ENCODE results near the gene S1PR3. TPM values are rescaled to one million over a fixed set of nuclear protein-coding genes. Genes with fewer than 3 reads are reported as not detected.
"Not testable (repeated sequence)": the region's sequence is repeated elsewhere in the genome, so short reads cannot be mapped to it uniquely, and the experiment has no call there.

The S1PR3 gene
- 1.6 to 5.2 TPM (median 4.5 TPM) in 3 replicates for total RNA-seq
- long read RNA-seq, full-length matches to known transcripts = 5 of 5 reads
- long read RNA-seq, partial matches to known transcripts = 0 of 5 reads
- long read RNA-seq, other reads (novel, unspliced or antisense) = 0 of 5 reads

DNA sequence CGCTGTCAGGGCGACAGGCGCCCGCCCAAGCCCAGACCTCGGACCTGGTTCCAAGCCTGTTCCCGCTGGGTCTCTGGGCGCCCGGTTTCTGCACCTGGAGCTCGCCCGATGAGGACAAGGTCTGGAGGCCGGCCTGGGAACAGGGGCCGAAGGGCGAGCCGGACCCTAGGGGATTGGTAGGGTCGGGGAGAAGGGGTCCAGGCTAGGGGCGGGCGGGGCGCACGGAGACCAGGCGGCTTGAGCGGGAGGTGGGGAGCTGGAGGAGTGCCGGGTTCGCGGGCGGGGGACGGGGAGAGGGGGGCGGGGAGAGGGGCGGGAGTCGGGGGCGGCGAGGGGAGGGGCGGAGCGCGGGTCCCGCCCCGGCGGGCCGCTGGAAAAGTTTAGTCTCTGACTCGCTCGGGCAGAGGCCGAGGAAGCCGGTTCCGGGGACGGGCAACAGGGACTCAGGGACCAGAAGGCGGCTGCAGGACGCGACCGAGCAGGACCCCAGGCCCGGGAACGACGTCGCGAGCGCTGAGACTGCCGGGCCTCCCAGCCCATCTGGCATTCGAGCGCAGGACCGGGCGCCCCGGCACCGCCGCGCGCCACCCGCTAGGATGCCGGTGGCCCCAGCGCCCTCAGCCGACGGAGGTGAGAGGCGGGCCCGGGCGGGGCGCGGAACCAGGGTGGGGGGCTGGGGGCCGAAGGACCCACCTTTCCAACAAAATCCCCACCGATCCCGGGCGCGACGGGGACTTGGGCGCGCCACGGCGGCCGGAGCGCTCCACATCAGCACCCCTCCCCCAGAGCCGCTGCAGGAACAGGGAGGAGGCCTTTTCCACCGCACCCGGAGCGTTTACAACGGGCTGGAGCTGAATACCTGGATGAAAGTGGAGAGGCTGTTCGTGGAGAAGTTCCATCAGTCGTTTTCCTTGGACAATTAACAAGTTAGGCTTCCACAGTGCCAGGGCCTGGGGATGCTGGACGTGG, at the start of gene S1PR3:
Gene S1PR3, plus strand, starts transcription at position 403 of the 969 bp plus-strand sequence. CDS start 9,733 bp downstream, outside the sequence.
- H3K9me3 Mint-ChIP-seq (ENCODE audit: low read depth) = peaks cover 3% of the 10 kb centered on the region
- no peaks in the 10 kb centered on the region for H3K36me3 Mint-ChIP-seq (ENCODE audit: low read depth)
- H3K27me3 Mint-ChIP-seq (ENCODE audit: low read depth) = peaks cover 10% of the 10 kb centered on the region
- TF ChIP-seq, protein P1, sequence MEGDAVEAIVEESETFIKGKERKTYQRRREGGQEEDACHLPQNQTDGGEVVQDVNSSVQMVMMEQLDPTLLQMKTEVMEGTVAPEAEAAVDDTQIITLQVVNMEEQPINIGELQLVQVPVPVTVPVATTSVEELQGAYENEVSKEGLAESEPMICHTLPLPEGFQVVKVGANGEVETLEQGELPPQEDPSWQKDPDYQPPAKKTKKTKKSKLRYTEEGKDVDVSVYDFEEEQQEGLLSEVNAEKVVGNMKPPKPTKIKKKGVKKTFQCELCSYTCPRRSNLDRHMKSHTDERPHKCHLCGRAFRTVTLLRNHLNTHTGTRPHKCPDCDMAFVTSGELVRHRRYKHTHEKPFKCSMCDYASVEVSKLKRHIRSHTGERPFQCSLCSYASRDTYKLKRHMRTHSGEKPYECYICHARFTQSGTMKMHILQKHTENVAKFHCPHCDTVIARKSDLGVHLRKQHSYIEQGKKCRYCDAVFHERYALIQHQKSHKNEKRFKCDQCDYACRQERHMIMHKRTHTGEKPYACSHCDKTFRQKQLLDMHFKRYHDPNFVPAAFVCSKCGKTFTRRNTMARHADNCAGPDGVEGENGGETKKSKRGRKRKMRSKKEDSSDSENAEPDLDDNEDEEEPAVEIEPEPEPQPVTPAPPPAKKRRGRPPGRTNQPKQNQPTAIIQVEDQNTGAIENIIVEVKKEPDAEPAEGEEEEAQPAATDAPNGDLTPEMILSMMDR (IDR thresholded peaks at IDR 0.05) = peak; percentile 62
- peak within 1 kb of the TSS; percentile 78 for H3K4me3 Mint-ChIP-seq (ENCODE audit: unreplicated experiment)
- no peak for DNase-seq (ENCODE audit: low spot score)
- H3K4me1 Mint-ChIP-seq (ENCODE audit: low read depth) = peaks cover 27% of the 10 kb centered on the region
- H3K27ac Mint-ChIP-seq (ENCODE audit: unreplicated experiment) = no peak within 1 kb of the TSS

DNA sequence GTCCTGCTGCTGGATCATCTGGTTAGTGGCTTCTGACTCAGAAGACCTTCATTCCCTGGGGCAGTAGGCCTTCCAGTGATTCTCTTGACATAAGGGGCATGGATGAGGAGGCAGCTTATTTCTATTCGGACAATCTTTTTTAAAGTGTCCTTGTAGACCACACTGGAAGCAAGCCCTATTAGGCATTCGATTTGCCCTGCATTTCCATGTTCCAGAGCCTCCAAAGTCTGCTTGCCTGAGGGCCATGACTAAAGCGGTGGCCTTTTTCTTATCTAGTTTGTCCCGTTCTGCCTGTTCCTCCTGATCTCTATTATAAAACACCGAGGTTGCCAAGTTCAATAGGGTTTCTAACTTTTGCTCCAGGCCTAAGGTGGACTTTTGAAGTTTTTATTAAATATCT, 49.7 kb upstream of the S1PR3 start:
- H3K36me3 Mint-ChIP-seq (ENCODE audit: low read depth); H3K4me3 Mint-ChIP-seq (ENCODE audit: unreplicated experiment); H3K9me3 Mint-ChIP-seq (ENCODE audit: low read depth); H3K27ac Mint-ChIP-seq (ENCODE audit: unreplicated experiment); H3K4me1 Mint-ChIP-seq (ENCODE audit: low read depth); DNase-seq (ENCODE audit: low spot score): not testable (repeated sequence)
- H3K27me3 Mint-ChIP-seq (ENCODE audit: low read depth) = peaks cover 31% of the 10 kb centered on the region

DNA sequence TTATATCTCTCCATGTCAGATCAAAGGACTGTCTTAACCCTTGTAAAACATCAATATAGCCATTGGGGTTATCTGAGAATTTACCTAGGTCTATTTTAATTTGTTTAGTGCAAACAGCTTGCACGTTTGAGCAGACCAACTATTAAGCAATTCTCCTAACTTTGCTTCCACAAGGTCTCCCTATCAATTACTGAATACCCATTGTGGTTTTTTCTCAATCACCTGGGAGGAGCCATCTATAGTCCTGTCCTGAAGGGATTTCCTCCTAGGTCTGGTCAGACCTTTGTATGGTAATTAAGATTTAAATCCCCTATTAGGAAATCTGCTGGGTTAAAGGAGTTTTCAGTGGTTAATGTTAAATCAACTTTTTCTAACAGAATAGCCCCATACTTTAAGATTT, 48.9 kb upstream of the S1PR3 start:
- H3K27ac Mint-ChIP-seq (ENCODE audit: unreplicated experiment) = no peak overlapping the region
- H3K4me3 Mint-ChIP-seq (ENCODE audit: unreplicated experiment) = no peak overlapping the region
- TF ChIP-seq, protein P1 (IDR thresholded peaks at IDR 0.05) = no peak

DNA sequence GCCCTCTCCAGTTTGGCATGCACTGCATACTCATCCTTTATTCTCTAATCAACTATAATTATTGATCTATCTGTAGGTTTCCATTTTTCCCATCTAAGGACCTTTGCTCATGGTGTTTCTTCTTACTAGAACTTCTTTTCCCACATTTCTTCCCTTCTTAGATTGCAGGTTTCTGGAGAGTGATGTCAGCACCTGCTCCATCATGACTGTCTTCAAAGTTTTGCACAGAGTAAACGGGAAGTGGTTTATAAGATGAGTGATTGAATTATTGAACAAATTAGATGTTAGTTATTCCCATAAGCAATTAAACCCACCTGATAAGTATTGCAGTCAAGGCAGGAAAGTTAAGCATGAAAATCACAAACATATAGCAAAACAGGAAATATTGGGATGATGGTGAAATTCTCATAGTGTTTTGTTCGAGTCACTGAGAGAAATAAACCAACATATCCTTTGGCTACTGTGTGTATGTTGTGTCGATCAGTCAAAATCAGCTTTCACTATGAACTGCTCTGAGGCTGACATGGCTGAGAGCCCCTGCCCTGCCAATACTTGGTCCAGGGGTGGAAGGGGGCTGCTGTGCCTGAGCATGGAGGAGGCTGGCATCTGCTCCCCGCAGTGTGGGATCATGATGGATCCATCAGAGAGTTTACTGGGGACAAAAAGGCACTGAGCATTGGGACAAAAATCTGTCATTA, 45.5 kb upstream of the S1PR3 start:
- peaks cover 26% of the 10 kb centered on the region for H3K27me3 Mint-ChIP-seq (ENCODE audit: low read depth)
- TF ChIP-seq, protein P1 (IDR thresholded peaks at IDR 0.05) = no peak
- H3K36me3 Mint-ChIP-seq (ENCODE audit: low read depth) = no peaks in the 10 kb centered on the region
- H3K9me3 Mint-ChIP-seq (ENCODE audit: low read depth) = no peaks in the 10 kb centered on the region
- no peak overlapping the region for H3K4me3 Mint-ChIP-seq (ENCODE audit: unreplicated experiment)
- DNase-seq (ENCODE audit: low spot score) = no peak
- H3K4me1 Mint-ChIP-seq (ENCODE audit: low read depth) = peaks cover 20% of the 10 kb centered on the region
- no peak overlapping the region for H3K27ac Mint-ChIP-seq (ENCODE audit: unreplicated experiment)

More for the DNA sequence above, 48.9 kb upstream of the S1PR3 start:
- Mint-ChIP-seq H3K9me3 (ENCODE audit: low read depth) (peaks cover 5% of the 10 kb centered on the region), H3K36me3 (ENCODE audit: low read depth) (no peaks in the 10 kb centered on the region), H3K27me3 (ENCODE audit: low read depth) (peaks cover 27% of the 10 kb centered on the region), H3K4me1 (ENCODE audit: low read depth) (no peaks in the 10 kb centered on the region)
- DNase-seq (ENCODE audit: low spot score) = no peak

DNA sequence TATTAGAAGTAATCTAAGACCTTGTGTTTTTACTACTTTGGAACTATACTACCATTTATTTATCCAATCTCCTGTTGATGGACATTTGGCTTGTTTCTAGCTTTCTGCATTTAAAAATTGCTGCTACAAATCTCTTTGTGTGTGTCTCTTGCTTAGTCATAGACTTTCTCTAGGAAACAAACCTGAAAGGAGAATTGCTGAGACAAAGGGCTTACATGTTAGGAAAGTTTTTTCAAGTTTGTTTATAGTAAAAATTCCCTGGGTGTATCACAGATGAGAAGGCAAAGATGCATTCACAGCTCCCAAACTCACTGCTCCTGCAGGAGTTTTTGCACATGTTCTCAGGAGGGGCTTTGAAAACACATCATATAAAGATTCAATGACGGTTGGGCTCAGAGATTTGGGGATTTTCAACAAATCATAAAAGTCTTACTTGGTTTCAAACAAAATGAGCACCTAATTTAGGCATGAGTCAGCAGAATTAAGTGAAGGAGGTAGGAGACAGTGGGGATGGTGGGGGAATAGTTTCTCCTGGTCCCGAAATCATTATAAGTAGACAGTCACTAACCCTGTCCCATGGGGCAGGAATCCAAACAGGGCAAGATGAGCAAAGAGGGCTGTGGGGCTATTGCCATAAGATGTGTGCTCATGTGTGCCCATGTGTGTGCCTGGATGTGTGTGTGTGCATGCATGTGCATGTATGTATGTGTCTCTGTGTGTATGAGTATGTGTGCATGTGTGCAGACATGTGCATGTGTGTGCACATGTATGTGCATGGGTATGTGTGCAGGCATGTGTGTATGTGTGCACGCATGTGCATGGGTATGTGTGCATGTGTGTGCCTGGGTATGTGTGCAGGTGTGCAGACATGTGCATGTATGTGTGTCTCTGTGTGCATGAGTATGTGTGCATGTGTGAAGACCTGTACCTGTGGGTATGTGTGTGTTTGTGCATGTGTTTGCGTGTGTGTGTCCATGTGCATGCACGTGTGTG, 43.4 kb upstream of the S1PR3 start:
- Mint-ChIP-seq H3K4me1 (ENCODE audit: low read depth) (peaks cover 23% of the 10 kb centered on the region), H3K36me3 (ENCODE audit: low read depth) (no peaks in the 10 kb centered on the region), H3K27ac (ENCODE audit: unreplicated experiment) (no peak overlapping the region), H3K4me3 (ENCODE audit: unreplicated experiment) (no peak overlapping the region), H3K27me3 (ENCODE audit: low read depth) (peaks cover 22% of the 10 kb centered on the region), H3K9me3 (ENCODE audit: low read depth) (no peaks in the 10 kb centered on the region)
- DNase-seq (ENCODE audit: low spot score) = no peak
- TF ChIP-seq, protein P1 (IDR thresholded peaks at IDR 0.05) = no peak

All from chondrocyte (in vitro differentiated cells).